Body of pancreas (tissue), 4 donors: ENCODE results near the gene ALPI. TPM values are rescaled to one million over a fixed set of nuclear protein-coding genes. Genes with fewer than 3 reads are reported as not detected.

Source experiments
- ATAC-seq: fragments of 150-250 bp; one replicate; pipeline ENCODE4 v1.9.1; 2016
- DNase-seq, 4 donors: peaks; one replicate each; pipeline ENCODE4 v3.0.0-alpha.2; 2019
- H3K27ac ChIP-seq, 4 donors: fragments of 200-600 bp; sonication (generic); 1 replicate in 3 of 4; 2 replicates in 1 of 4; pipeline versions ENCODE4 v1.5.1 to v1.6.1; 2016 to 2019; ENCODE audit warnings: mild to moderate bottlenecking in 1 of 4, mixed read lengths in 1 of 4, moderate library complexity in 1 of 4
- H3K27me3 ChIP-seq, 2 donors: fragments of 200-600 bp; sonication (generic); one replicate each; pipeline ENCODE4 v1.6.0; 2016; ENCODE audit warnings: mild to moderate bottlenecking in 1 of 2
- H3K36me3 ChIP-seq, 2 donors: fragments of 200-600 bp; sonication (generic); replicated peaks in 1 of 2; 2 replicates each; pipeline ENCODE4 v1.5.1; 2016; ENCODE audit warnings: low read depth in 2 of 2; ENCODE audit not compliant: insufficient read depth in 1 of 2
- H3K4me1 ChIP-seq: fragments of 200-600 bp; sonication (generic); one replicate; pipeline ENCODE4 v1.6.0; 2016
- H3K4me3 ChIP-seq, 2 donors: fragments of 200-600 bp; sonication (generic); 1 replicate in 1 of 2; 2 replicates in 1 of 2; pipeline ENCODE4 v1.5.1; 2016 to 2019
- H3K9me3 ChIP-seq, 3 donors: fragments of 200-600 bp; sonication (generic); 1 replicate in 2 of 3; 2 replicates in 1 of 3; pipeline ENCODE4 v1.5.1; 2016
- POLR2A ChIP-seq, 3 donors: fragments of 450-650 bp; IDR thresholded peaks; one replicate each; pipeline ENCODE4 v1.6.1; 2016; ENCODE audit warnings: antibody characterized with exemption in 3 of 3, mild to moderate bottlenecking in 2 of 3
- WGBS, 2 donors: methylation state at CpG; one replicate each; pipeline ENCODE4 v1.1.5; 2017; 5-methylcytosine and 5-hydroxymethylcytosine counted together
- intact Hi-C: fragments of 100-400 bp; cut with DNase I; formaldehyde crosslinking; loops from one replicate; pipeline ENCODE4 v1.15.1; 2023
- total RNA-seq, 2 donors: library from RNA; depleted of rRNA; stranded (reverse); fragments of >200 nt; gene quantifications; one replicate each; pipeline ENCODE4 v1.1.0, GENCODE V29; 2016
- TF ChIP-seq, protein P1 (sequence below), 7 experiments: fragments of 450-650 bp in 4 of 7; fragments of 200-600 bp in 3 of 7; sonication (generic) in 3 of 7; IDR thresholded peaks; one replicate each; pipeline ENCODE4 v1.5.1; 2016 to 2019; ENCODE audit warnings: antibody characterized with exemption in 7 of 7

Gene ALPI
- total RNA-seq, 2 donors from 2014 or later = not detected

DNA sequence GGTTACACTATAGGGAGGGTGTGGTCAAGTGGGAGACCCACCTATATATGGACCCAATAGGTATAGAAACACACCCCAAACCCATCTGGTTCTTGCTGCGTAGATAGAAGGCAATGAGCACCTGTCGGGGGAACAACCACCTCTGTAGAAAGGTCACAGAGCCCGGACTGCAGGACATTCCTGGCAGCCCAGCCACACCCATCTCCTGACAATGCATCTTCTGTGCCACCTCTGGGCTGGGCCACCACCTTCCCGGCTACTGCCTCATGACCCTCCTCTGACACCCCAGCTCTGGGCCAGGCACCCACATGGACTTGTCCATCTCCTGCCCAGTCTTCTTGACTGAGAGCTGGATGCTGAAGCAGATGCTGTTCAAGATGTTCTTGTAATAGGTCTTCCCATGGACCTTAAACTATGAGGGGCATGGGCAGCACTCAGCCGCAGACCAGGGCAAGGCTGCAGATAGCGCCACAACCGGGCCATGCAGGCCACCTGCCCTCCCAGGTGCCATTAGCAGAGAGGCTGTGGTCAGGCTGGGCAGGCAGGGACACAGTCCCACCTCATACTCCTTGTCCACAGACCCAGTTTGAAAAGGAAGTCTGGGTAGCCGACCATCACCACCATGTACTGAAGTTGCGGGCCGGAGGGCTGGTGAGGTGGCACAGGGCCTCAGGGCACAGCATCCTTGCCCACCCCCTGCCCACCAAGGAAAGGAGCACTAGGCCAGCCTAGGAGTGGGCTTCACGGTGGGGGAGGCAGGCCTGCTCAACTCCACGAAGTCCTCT, 40.0 kb upstream of the ALPI start:
- WGBS, 2 donors = 85 to 88% methylated on average over 8 to 12 of the region's 12 CpGs
- no peak overlapping the region for H3K4me3 ChIP-seq
- ATAC-seq = no peak
- no peak for DNase-seq
- H3K4me1 ChIP-seq = peaks cover 27% of the 10 kb centered on the region
- intact Hi-C loops = no loop called here
- no peak for TF ChIP-seq POLR2A (IDR thresholded peaks at IDR 0.05)
- TF ChIP-seq, protein P1, sequence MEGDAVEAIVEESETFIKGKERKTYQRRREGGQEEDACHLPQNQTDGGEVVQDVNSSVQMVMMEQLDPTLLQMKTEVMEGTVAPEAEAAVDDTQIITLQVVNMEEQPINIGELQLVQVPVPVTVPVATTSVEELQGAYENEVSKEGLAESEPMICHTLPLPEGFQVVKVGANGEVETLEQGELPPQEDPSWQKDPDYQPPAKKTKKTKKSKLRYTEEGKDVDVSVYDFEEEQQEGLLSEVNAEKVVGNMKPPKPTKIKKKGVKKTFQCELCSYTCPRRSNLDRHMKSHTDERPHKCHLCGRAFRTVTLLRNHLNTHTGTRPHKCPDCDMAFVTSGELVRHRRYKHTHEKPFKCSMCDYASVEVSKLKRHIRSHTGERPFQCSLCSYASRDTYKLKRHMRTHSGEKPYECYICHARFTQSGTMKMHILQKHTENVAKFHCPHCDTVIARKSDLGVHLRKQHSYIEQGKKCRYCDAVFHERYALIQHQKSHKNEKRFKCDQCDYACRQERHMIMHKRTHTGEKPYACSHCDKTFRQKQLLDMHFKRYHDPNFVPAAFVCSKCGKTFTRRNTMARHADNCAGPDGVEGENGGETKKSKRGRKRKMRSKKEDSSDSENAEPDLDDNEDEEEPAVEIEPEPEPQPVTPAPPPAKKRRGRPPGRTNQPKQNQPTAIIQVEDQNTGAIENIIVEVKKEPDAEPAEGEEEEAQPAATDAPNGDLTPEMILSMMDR (IDR thresholded peaks at IDR 0.05) = no peak
- H3K27ac ChIP-seq = no peak overlapping the region
- H3K9me3 ChIP-seq = no peaks in the 10 kb centered on the region
- H3K27me3 ChIP-seq = peaks cover 0 to 23% of the 10 kb centered on the region in 2 donors
- no peaks in the 10 kb centered on the region for H3K36me3 ChIP-seq

DNA sequence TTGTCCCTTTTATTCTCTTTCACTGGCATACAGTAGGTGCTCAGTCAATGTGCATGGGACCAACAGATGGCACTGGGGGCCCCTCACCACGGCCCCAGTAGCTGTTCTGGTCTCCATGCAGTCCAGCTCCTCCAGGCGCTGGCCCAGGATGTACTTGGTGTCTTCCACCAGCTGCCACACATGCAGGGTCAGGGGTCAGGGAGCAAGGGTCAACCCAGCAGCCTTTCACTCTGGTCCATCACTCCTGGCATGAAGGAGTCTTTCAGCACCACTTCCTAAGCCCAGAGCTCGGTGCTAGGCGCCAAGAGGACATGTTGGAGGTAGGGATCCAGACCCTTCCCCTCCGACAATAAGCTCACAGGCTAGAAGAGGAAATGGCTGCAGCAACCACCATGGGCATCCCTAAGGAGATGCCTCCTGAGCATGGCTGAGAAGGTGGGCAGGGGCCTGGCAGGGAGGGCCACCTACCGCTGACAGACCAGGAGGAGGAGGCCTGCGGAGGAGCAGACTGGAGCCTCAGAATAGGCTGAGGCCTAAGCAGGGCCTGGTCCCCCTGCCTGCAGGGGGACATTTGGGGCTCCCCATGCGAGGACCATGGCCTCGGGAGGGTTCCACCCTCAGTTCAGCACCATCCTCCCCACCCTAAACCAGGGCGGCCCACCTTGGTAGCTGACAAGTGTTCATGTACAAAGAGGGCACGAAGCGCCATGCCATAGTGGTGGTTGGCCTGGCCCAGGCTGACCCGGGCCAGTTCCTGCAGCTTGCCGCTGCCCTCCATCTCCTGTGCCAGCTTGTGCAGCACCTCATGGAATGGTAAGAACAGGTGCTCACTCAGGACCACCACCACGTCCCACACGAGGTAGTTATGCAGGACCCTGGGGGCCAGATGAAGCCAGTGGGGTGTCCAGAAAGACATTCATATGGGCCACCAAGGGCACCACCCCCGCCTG, 39.2 kb upstream of the ALPI start:
- H3K27ac ChIP-seq = no peak overlapping the region
- ATAC-seq (no peak), DNase-seq (no peak)
- H3K9me3 ChIP-seq = no peaks in the 10 kb centered on the region
- no peaks in the 10 kb centered on the region for H3K36me3 ChIP-seq
- no peak overlapping the region for H3K4me3 ChIP-seq
- TF ChIP-seq POLR2A (IDR thresholded peaks at IDR 0.05) = no peak
- TF ChIP-seq, protein P1 (IDR thresholded peaks at IDR 0.05) = no peak
- intact Hi-C loops = no loop called here
- peaks cover 0 to 23% of the 10 kb centered on the region in 2 donors for H3K27me3 ChIP-seq
- 82 to 86% methylated on average over 6 to 17 of the region's 17 CpGs for WGBS, 2 donors
- peaks cover 31% of the 10 kb centered on the region for H3K4me1 ChIP-seq

DNA sequence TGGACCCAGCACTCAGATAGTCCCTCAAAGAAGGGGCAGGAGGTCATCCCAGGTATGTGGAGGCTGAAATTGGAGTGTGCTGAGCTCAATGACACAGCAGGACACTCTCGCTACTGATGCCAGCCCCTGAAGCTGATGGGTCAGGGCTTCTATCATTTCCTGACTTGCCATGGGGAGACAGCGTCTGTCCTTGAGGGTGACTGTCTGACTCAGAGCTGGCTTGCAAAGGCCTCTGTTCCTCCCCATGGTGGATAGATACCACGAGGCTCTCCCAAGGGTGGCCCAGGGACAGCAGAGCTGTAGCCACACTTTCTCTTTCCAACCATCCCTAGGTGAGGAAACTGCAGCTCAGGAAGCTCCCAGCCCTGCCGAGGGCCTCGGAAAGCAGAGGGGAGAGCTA, 38.5 kb upstream of the ALPI start:
- no peak overlapping the region for H3K27ac ChIP-seq
- WGBS, 2 donors = 82 to 86% methylated on average over 3 to 5 of the region's 5 CpGs
- H3K4me1 ChIP-seq = peaks cover 31% of the 10 kb centered on the region
- TF ChIP-seq, protein P1 (IDR thresholded peaks at IDR 0.05) = no peak
- DNase-seq (no peak), ATAC-seq (no peak)
- no peaks in the 10 kb centered on the region for H3K36me3 ChIP-seq
- intact Hi-C loops = no loop called here
- peaks cover 0 to 23% of the 10 kb centered on the region in 2 donors for H3K27me3 ChIP-seq
- H3K9me3 ChIP-seq = no peaks in the 10 kb centered on the region
- no peak overlapping the region for H3K4me3 ChIP-seq

DNA sequence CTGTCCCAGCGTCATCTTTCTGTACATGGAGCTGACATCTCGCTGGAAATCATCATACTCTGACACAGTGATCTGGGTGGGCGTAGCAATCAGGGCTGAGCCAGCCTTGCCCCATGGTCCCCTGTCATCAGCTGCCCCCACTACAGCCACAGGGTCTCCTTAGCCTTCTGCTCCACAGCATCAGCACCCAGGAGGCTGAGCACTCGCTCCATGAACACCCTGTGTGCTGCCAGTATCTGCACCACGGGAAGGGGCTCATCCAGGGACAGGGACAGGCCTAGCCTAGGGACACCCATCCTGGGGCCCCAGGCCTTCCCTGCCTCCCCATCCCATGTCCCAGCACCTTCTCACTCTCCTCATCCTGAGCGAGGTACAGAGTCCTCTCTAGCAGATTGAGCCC, 37.9 kb upstream of the ALPI start:
- Histone ChIP-seq H3K36me3 (no peaks in the 10 kb centered on the region), H3K4me3 (no peak overlapping the region), H3K27ac (no peak overlapping the region), H3K9me3 (no peaks in the 10 kb centered on the region), H3K27me3 (peaks cover 0 to 23% of the 10 kb centered on the region in 2 donors), H3K4me1 (peaks cover 31% of the 10 kb centered on the region)
- TF ChIP-seq, protein P1 (IDR thresholded peaks at IDR 0.05) = no peak
- TF ChIP-seq POLR2A (IDR thresholded peaks at IDR 0.05) = no peak
- DNase-seq (no peak), ATAC-seq (no peak)
- WGBS, 2 donors = 28 to 54% methylated on average over 2 to 6 of the region's 6 CpGs
- intact Hi-C loops = no loop called here
